Measurements from ENCODE around the gene SPAG16. TPM values are rescaled to one million over a fixed set of nuclear protein-coding genes. Genes with fewer than 3 reads are reported as not detected.

SPAG16 gene
- total and polyA plus RNA-seq, 2 of the 13 experiments (the other 11 are each of a cell fraction or from before 2014, with no cell fraction given) = 9.6 to 26.5 TPM

DNA sequence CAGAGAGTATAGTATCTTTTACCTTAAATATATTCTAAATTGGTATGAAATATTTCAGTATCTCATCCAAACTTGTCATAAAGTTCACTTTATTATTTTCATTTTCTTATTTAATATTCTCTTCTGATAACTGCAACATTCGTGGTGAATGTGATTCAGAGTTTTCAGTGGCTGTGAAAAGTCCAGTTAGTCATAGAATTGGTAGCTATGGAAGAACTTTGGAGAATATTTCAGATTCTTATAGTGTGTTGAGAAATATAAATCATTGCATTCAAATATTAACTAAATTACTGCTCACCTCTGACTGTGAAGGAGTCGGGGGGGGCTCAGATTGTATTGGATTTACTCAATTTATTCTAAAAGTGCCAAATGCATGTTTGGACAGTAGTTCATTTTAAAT is 948.0 kb downstream of the SPAG16 start:
- Histone ChIP-seq H3K27ac (ENCODE audit: extremely low read length, insufficient read depth, low read length) (no peak overlapping the region), H3K9me3 (ENCODE audit: low read length) (no peaks in the 10 kb centered on the region), H3K36me3 (replicated peaks in 1 of 2; ENCODE audit: control insufficient read depth in 1 of 2, insufficient read depth in 2 of 2, low read length in 2 of 2) (no peaks in the 10 kb centered on the region), H3K9ac (ENCODE audit: insufficient read depth, low read depth, low read length) (no peak overlapping the region), H4K20me1 (ENCODE audit: insufficient read depth, low read length) (no peaks in the 10 kb centered on the region), H3K4me3 (replicated peaks in 1 of 3; ENCODE audit: insufficient read depth in 1 of 3, low read depth in 2 of 3, low read length in 3 of 3) (no peak overlapping the region), H3K4me2 (ENCODE audit: low read depth, low read length) (no peak overlapping the region), H3K4me1 (ENCODE audit: insufficient read depth, low read length) (no peaks in the 10 kb centered on the region), H3K79me2 (ENCODE audit: insufficient read depth, low read length) (no peaks in the 10 kb centered on the region), H2AFZ (ENCODE audit: low read length) (no peak overlapping the region), H3K27me3 (ENCODE audit: control insufficient read depth in 1 of 2, insufficient read depth in 2 of 2, low read length in 2 of 2) (no peaks in the 10 kb centered on the region)
- WGBS (ENCODE audit: low lambda C conversion rate) = 1% methylated on average over 2 of the region's 2 CpGs
- intact Hi-C loops (cut with micrococcal nuclease; ENCODE audit: unreplicated experiment) (no loop called here), in situ Hi-C loops (cut with HindIII; ENCODE audit: extremely low pct_ligation_motif_present, low pct_unique_long_range_greater_than_20kb) (no loop called here)
- FAIRE-seq (no peak), ATAC-seq (no peak), DNase-seq (ENCODE audit: low spot score) (no peak)
- TF ChIP-seq, protein P1, sequence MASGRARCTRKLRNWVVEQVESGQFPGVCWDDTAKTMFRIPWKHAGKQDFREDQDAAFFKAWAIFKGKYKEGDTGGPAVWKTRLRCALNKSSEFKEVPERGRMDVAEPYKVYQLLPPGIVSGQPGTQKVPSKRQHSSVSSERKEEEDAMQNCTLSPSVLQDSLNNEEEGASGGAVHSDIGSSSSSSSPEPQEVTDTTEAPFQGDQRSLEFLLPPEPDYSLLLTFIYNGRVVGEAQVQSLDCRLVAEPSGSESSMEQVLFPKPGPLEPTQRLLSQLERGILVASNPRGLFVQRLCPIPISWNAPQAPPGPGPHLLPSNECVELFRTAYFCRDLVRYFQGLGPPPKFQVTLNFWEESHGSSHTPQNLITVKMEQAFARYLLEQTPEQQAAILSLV (CRISPR knock-in tag; IDR thresholded peaks at IDR 0.05; ENCODE audit: borderline replicate concordance) = no peak
- TF ChIP-seq, protein P2, sequence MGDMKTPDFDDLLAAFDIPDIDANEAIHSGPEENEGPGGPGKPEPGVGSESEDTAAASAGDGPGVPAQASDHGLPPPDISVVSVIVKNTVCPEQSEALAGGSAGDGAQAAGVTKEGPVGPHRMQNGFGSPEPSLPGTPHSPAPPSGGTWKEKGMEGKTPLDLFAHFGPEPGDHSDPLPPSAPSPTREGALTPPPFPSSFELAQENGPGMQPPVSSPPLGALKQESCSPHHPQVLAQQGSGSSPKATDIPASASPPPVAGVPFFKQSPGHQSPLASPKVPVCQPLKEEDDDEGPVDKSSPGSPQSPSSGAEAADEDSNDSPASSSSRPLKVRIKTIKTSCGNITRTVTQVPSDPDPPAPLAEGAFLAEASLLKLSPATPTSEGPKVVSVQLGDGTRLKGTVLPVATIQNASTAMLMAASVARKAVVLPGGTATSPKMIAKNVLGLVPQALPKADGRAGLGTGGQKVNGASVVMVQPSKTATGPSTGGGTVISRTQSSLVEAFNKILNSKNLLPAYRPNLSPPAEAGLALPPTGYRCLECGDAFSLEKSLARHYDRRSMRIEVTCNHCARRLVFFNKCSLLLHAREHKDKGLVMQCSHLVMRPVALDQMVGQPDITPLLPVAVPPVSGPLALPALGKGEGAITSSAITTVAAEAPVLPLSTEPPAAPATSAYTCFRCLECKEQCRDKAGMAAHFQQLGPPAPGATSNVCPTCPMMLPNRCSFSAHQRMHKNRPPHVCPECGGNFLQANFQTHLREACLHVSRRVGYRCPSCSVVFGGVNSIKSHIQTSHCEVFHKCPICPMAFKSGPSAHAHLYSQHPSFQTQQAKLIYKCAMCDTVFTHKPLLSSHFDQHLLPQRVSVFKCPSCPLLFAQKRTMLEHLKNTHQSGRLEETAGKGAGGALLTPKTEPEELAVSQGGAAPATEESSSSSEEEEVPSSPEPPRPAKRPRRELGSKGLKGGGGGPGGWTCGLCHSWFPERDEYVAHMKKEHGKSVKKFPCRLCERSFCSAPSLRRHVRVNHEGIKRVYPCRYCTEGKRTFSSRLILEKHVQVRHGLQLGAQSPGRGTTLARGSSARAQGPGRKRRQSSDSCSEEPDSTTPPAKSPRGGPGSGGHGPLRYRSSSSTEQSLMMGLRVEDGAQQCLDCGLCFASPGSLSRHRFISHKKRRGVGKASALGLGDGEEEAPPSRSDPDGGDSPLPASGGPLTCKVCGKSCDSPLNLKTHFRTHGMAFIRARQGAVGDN (CRISPR knock-in tag; IDR thresholded peaks at IDR 0.05) = no peak
- TF ChIP-seq, protein P3, sequence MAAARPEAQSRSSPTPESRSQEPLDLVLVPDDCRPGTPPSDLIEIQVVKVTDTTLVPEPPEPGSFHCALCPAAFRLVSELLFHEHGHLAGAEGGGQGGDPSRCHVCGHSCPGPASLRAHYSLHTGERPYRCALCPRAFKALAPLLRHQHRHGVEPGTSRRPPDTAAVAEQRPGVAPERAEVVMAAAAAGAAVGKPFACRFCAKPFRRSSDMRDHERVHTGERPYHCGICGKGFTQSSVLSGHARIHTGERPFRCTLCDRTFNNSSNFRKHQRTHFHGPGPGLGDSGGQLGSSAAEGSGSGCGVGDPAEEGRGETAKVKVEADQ (CRISPR knock-in tag; IDR thresholded peaks at IDR 0.05; ENCODE audit: borderline replicate concordance) = no peak
- TF ChIP-seq MYC (CRISPR knock-in tag; IDR thresholded peaks at IDR 0.05; ENCODE audit: borderline replicate concordance) (no peak), ZNF761 (CRISPR knock-in tag; conservative IDR thresholded peaks at IDR 0.05) (no peak), ZNF567 (CRISPR knock-in tag; IDR thresholded peaks at IDR 0.05; ENCODE audit: borderline replicate concordance) (no peak), ZNF577 (CRISPR knock-in tag; IDR thresholded peaks at IDR 0.05; ENCODE audit: borderline replicate concordance, low read depth) (no peak), NFE2L1 (CRISPR knock-in tag; IDR thresholded peaks at IDR 0.05; ENCODE audit: borderline replicate concordance) (no peak), ATF7-NPFF (CRISPR knock-in tag; IDR thresholded peaks at IDR 0.05; ENCODE audit: low read depth) (no peak)
- TF ChIP-seq, protein P4, sequence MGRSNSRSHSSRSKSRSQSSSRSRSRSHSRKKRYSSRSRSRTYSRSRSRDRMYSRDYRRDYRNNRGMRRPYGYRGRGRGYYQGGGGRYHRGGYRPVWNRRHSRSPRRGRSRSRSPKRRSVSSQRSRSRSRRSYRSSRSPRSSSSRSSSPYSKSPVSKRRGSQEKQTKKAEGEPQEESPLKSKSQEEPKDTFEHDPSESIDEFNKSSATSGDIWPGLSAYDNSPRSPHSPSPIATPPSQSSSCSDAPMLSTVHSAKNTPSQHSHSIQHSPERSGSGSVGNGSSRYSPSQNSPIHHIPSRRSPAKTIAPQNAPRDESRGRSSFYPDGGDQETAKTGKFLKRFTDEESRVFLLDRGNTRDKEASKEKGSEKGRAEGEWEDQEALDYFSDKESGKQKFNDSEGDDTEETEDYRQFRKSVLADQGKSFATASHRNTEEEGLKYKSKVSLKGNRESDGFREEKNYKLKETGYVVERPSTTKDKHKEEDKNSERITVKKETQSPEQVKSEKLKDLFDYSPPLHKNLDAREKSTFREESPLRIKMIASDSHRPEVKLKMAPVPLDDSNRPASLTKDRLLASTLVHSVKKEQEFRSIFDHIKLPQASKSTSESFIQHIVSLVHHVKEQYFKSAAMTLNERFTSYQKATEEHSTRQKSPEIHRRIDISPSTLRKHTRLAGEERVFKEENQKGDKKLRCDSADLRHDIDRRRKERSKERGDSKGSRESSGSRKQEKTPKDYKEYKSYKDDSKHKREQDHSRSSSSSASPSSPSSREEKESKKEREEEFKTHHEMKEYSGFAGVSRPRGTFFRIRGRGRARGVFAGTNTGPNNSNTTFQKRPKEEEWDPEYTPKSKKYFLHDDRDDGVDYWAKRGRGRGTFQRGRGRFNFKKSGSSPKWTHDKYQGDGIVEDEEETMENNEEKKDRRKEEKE (IDR thresholded peaks at IDR 0.05) = no peak
- TF ChIP-seq, protein P5, sequence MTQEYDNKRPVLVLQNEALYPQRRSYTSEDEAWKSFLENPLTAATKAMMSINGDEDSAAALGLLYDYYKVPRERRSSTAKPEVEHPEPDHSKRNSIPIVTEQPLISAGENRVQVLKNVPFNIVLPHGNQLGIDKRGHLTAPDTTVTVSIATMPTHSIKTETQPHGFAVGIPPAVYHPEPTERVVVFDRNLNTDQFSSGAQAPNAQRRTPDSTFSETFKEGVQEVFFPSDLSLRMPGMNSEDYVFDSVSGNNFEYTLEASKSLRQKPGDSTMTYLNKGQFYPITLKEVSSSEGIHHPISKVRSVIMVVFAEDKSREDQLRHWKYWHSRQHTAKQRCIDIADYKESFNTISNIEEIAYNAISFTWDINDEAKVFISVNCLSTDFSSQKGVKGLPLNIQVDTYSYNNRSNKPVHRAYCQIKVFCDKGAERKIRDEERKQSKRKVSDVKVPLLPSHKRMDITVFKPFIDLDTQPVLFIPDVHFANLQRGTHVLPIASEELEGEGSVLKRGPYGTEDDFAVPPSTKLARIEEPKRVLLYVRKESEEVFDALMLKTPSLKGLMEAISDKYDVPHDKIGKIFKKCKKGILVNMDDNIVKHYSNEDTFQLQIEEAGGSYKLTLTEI (CRISPR knock-in tag; conservative IDR thresholded peaks at IDR 0.05) = no peak
- ChIA-PET POLR2A (no interaction called here), CTCF (ENCODE audit: low intra/inter-chr PET ratio, low total read pairs) (no interaction called here)
- BruUV-seq (replicated peaks) = no TSS peak
